Measurements from ENCODE around the gene CGNL1.

- TF ChIP-seq POLR2AphosphoS5 (IDR thresholded peaks at IDR 0.05; ENCODE audit: low read depth, low read length) (no peak), SIN3A (IDR thresholded peaks at IDR 0.05; ENCODE audit: borderline replicate concordance, insufficient read depth, low read length) (no peak), REST (IDR thresholded peaks at IDR 0.05; ENCODE audit: insufficient read depth in 1 of 2, low read depth in 2 of 2, low read length in 2 of 2) (no peak)
These were observed 35.9 kb downstream of the CGNL1 start for GRCh38 chr15:57411945-57412768.
